Measurements from ENCODE around the gene SECISBP2L. TPM values are rescaled to one million over a fixed set of nuclear protein-coding genes. Genes with fewer than 3 reads are reported as not detected.
A peak's percentile ranks its signal among the peaks of the same experiment; 100 is the strongest.

SECISBP2L gene
- total and polyA plus RNA-seq, 2 donors (not counting 1 experiment from before 2014, with no cell fraction given), result 13.0 to 121 TPM

- H2AFZ ChIP-seq (ENCODE audit: insufficient read depth, low read depth, low read length, poor library complexity, severe bottlenecking), result no peak overlapping the region
- intact Hi-C loops (cut with micrococcal nuclease), result no loop called here
- no peaks in the 10 kb centered on the region for H3K27me3 ChIP-seq (replicated peaks in 1 of 4; ENCODE audit: control extremely low read depth in 1 of 4, control insufficient read depth in 3 of 4, insufficient read depth in 4 of 4, low read length in 3 of 4)
- H3K36me3 ChIP-seq (replicated peaks in 1 of 2; ENCODE audit: control extremely low read depth in 1 of 2, control insufficient read depth in 1 of 2, extremely low read depth in 1 of 2, insufficient read depth in 2 of 2, low read length in 1 of 2), result peaks cover 28 to 52% of the 10 kb centered on the region in 2 experiments
- Mint-ChIP-seq H3K27me3 (no peaks in the 10 kb centered on the region), H3K9me3 (ENCODE audit: insufficient read depth) (no peaks in the 10 kb centered on the region), H3K4me1 (peaks cover 4% of the 10 kb centered on the region), H3K27ac (no peak overlapping the region), H3K4me3 (no peak overlapping the region)
- DNase-seq (peak; percentile 42), ATAC-seq (ENCODE audit: low read depth) (peak; percentile 51)
- no CpG with 5 or more reads among the region's 1 CpG for WGBS (ENCODE audit: insufficient coverage)
- ChIA-PET CTCF (interaction anchor here (1.1 to 3.5 kb wide), 3 partner anchors 17 to 131 kb away, joined by 3 to 15 read pairs (median 3); no protein-coding TSS in a partner anchor), POLR2A (no interaction called here)
- no peak overlapping the region for H3K9ac ChIP-seq (ENCODE audit: low read length)
- no peak overlapping the region for H3K4me3 ChIP-seq (ENCODE audit: control extremely low read depth in 1 of 5, extremely low read depth in 1 of 5, insufficient read depth in 1 of 5, low read depth in 2 of 5, low read length in 4 of 5)
- no peaks in the 10 kb centered on the region for H4K20me1 ChIP-seq (ENCODE audit: control insufficient read depth, insufficient read depth, low read length, poor library complexity, severe bottlenecking)
- no peak for TF ChIP-seq CTCF (IDR thresholded peaks at IDR 0.05)
- TF ChIP-seq EZH2 (IDR thresholded peaks at IDR 0.05; ENCODE audit: borderline replicate concordance, insufficient read depth, low read depth, low read length, poor library complexity, severe bottlenecking), result no peak
- H3K4me1 ChIP-seq (ENCODE audit: control insufficient read depth in 2 of 2, insufficient read depth in 2 of 2, low read length in 2 of 2), result no peaks in the 10 kb centered on the region
- no peak overlapping the region for H3K4me2 ChIP-seq (replicated peaks; ENCODE audit: low read depth, low read length, poor library complexity, severe bottlenecking)
- H3K27ac ChIP-seq (ENCODE audit: low read length in 2 of 2), result no peak overlapping the region
- no peaks in the 10 kb centered on the region for H3K9me3 ChIP-seq (ENCODE audit: control extremely low read depth in 1 of 3, control insufficient read depth in 2 of 3, insufficient read depth in 1 of 3, low read length in 2 of 3)
- no peaks in the 10 kb centered on the region for H3K79me2 ChIP-seq (ENCODE audit: control insufficient read depth, insufficient read depth, low read length)
Observed at GRCh38 chr15:48992545-48992944, 53.7 kb downstream of the SECISBP2L start.

GRCh38 chr15:48992096-48992495 lies 54.1 kb downstream of the SECISBP2L start:
- Histone ChIP-seq H3K27me3 (replicated peaks in 1 of 4; ENCODE audit: control extremely low read depth in 1 of 4, control insufficient read depth in 3 of 4, insufficient read depth in 4 of 4, low read length in 3 of 4) (no peaks in the 10 kb centered on the region), H3K4me3 (ENCODE audit: control extremely low read depth in 1 of 5, extremely low read depth in 1 of 5, insufficient read depth in 1 of 5, low read depth in 2 of 5, low read length in 4 of 5) (no peak overlapping the region), H3K4me2 (replicated peaks; ENCODE audit: low read depth, low read length, poor library complexity, severe bottlenecking) (no peak overlapping the region), H3K36me3 (replicated peaks in 1 of 2; ENCODE audit: control extremely low read depth in 1 of 2, control insufficient read depth in 1 of 2, extremely low read depth in 1 of 2, insufficient read depth in 2 of 2, low read length in 1 of 2) (peaks cover 28 to 48% of the 10 kb centered on the region in 2 experiments), H2AFZ (ENCODE audit: insufficient read depth, low read depth, low read length, poor library complexity, severe bottlenecking) (no peak overlapping the region), H3K79me2 (ENCODE audit: control insufficient read depth, insufficient read depth, low read length) (no peaks in the 10 kb centered on the region), H3K27ac (ENCODE audit: low read length in 2 of 2) (no peak overlapping the region), H3K9me3 (ENCODE audit: control extremely low read depth in 1 of 3, control insufficient read depth in 2 of 3, insufficient read depth in 1 of 3, low read length in 2 of 3) (no peaks in the 10 kb centered on the region), H4K20me1 (ENCODE audit: control insufficient read depth, insufficient read depth, low read length, poor library complexity, severe bottlenecking) (no peaks in the 10 kb centered on the region), H3K4me1 (ENCODE audit: control insufficient read depth in 2 of 2, insufficient read depth in 2 of 2, low read length in 2 of 2) (no peaks in the 10 kb centered on the region), H3K9ac (ENCODE audit: low read length) (no peak overlapping the region)
- no peak overlapping the region for H3K27ac Mint-ChIP-seq
- CTCF ChIA-PET, result interaction anchor here (1.1 to 1.3 kb wide), 3 partner anchors 17 to 130 kb away, joined by 3 to 6 read pairs (median 3); no protein-coding TSS in a partner anchor
- H3K4me3 Mint-ChIP-seq, result no peak overlapping the region
- H3K27me3 Mint-ChIP-seq, result no peaks in the 10 kb centered on the region
- H3K4me1 Mint-ChIP-seq, result peaks cover 4% of the 10 kb centered on the region
- TF ChIP-seq CTCF (IDR thresholded peaks at IDR 0.05) (no peak), EZH2 (IDR thresholded peaks at IDR 0.05; ENCODE audit: borderline replicate concordance, insufficient read depth, low read depth, low read length, poor library complexity, severe bottlenecking) (no peak)
- ATAC-seq (ENCODE audit: low read depth), result no peak
- intact Hi-C loops (cut with micrococcal nuclease), result no loop called here
- H3K9me3 Mint-ChIP-seq (ENCODE audit: insufficient read depth), result no peaks in the 10 kb centered on the region
- POLR2A ChIA-PET, result no interaction called here
- DNase-seq, result no peak
- 100% methylated on average over 5 of the region's 6 CpGs for WGBS (ENCODE audit: insufficient coverage)
